Measurements from ENCODE around the gene UBE2V1.
A peak's percentile ranks its signal among the peaks of the same experiment; 100 is the strongest.

UBE2V1 gene

GRCh38 chr20:50040432-50041245 lies 72.3 kb downstream of the UBE2V1 start:
- no peaks in the 10 kb centered on the region for H3K4me1 ChIP-seq (ENCODE audit: control insufficient read depth, insufficient read depth, low read length)
- no peaks in the 10 kb centered on the region for H3K27me3 ChIP-seq (ENCODE audit: control insufficient read depth in 1 of 2, insufficient read depth in 2 of 2, low read length in 2 of 2)
- no peaks in the 10 kb centered on the region for H3K9me3 ChIP-seq (ENCODE audit: control insufficient read depth in 2 of 2, low read length in 2 of 2)
- no peak overlapping the region for H3K4me3 ChIP-seq (ENCODE audit: low read length in 2 of 2)
- H3K27ac ChIP-seq (ENCODE audit: low read length), result no peak overlapping the region
- no peaks in the 10 kb centered on the region for H3K36me3 ChIP-seq (ENCODE audit: control insufficient read depth in 2 of 2, insufficient read depth in 2 of 2, low read length in 2 of 2)
- H3K9ac ChIP-seq (ENCODE audit: low read length in 2 of 2), result no peak overlapping the region

GRCh38 chr20:50039706-50040431 lies 73.1 kb downstream of the UBE2V1 start:
- Histone ChIP-seq H3K27me3 (ENCODE audit: control insufficient read depth in 1 of 2, insufficient read depth in 2 of 2, low read length in 2 of 2) (no peaks in the 10 kb centered on the region), H3K27ac (ENCODE audit: low read length) (no peak overlapping the region), H3K9me3 (ENCODE audit: control insufficient read depth in 2 of 2, low read length in 2 of 2) (no peaks in the 10 kb centered on the region), H3K9ac (ENCODE audit: low read length in 2 of 2) (no peak overlapping the region), H3K4me1 (ENCODE audit: control insufficient read depth, insufficient read depth, low read length) (peaks cover under 1% of the 10 kb centered on the region), H3K36me3 (ENCODE audit: control insufficient read depth in 2 of 2, insufficient read depth in 2 of 2, low read length in 2 of 2) (no peaks in the 10 kb centered on the region), H3K4me3 (ENCODE audit: low read length in 2 of 2) (no peak overlapping the region)

- Histone ChIP-seq H3K9ac (ENCODE audit: low read length in 2 of 2) (no peak overlapping the region), H3K9me3 (ENCODE audit: control insufficient read depth in 2 of 2, low read length in 2 of 2) (no peaks in the 10 kb centered on the region), H3K27ac (ENCODE audit: low read length) (no peak overlapping the region), H3K4me1 (ENCODE audit: control insufficient read depth, insufficient read depth, low read length) (peaks cover 6% of the 10 kb centered on the region), H3K27me3 (ENCODE audit: control insufficient read depth in 1 of 2, insufficient read depth in 2 of 2, low read length in 2 of 2) (no peaks in the 10 kb centered on the region), H3K4me3 (ENCODE audit: low read length in 2 of 2) (no peak overlapping the region), H3K36me3 (ENCODE audit: control insufficient read depth in 2 of 2, insufficient read depth in 2 of 2, low read length in 2 of 2) (no peaks in the 10 kb centered on the region)
These were observed 74.4 kb downstream of the UBE2V1 start for GRCh38 chr20:50038574-50038991.

GRCh38 chr20:50038169-50038568 lies 74.8 kb downstream of the UBE2V1 start:
- Histone ChIP-seq H3K4me1 (ENCODE audit: control insufficient read depth, insufficient read depth, low read length) (peaks cover 8% of the 10 kb centered on the region), H3K27ac (ENCODE audit: low read length) (no peak overlapping the region), H3K9me3 (ENCODE audit: control insufficient read depth in 2 of 2, low read length in 2 of 2) (no peaks in the 10 kb centered on the region), H3K36me3 (ENCODE audit: control insufficient read depth in 2 of 2, insufficient read depth in 2 of 2, low read length in 2 of 2) (no peaks in the 10 kb centered on the region), H3K4me3 (ENCODE audit: low read length in 2 of 2) (no peak overlapping the region), H3K27me3 (ENCODE audit: control insufficient read depth in 1 of 2, insufficient read depth in 2 of 2, low read length in 2 of 2) (no peaks in the 10 kb centered on the region), H3K9ac (ENCODE audit: low read length in 2 of 2) (no peak overlapping the region)

GRCh38 chr20:50037575-50037974 lies 75.4 kb downstream of the UBE2V1 start:
- no peaks in the 10 kb centered on the region for H3K27me3 ChIP-seq (ENCODE audit: control insufficient read depth in 1 of 2, insufficient read depth in 2 of 2, low read length in 2 of 2)
- no peak overlapping the region for H3K4me3 ChIP-seq (ENCODE audit: low read length in 2 of 2)
- no peak overlapping the region for H3K9ac ChIP-seq (ENCODE audit: low read length in 2 of 2)
- H3K9me3 ChIP-seq (ENCODE audit: control insufficient read depth in 2 of 2, low read length in 2 of 2), result no peaks in the 10 kb centered on the region
- H3K27ac ChIP-seq (ENCODE audit: low read length), result no peak overlapping the region
- H3K4me1 ChIP-seq (ENCODE audit: control insufficient read depth, insufficient read depth, low read length), result peaks cover 8% of the 10 kb centered on the region
- no peaks in the 10 kb centered on the region for H3K36me3 ChIP-seq (ENCODE audit: control insufficient read depth in 2 of 2, insufficient read depth in 2 of 2, low read length in 2 of 2)

GRCh38 chr20:50037123-50037522 lies 75.8 kb downstream of the UBE2V1 start:
- H3K27ac ChIP-seq (ENCODE audit: low read length), result no peak overlapping the region
- no peak overlapping the region for H3K4me3 ChIP-seq (ENCODE audit: low read length in 2 of 2)
- peaks cover 8% of the 10 kb centered on the region for H3K4me1 ChIP-seq (ENCODE audit: control insufficient read depth, insufficient read depth, low read length)
- H3K9me3 ChIP-seq (ENCODE audit: control insufficient read depth in 2 of 2, low read length in 2 of 2), result no peaks in the 10 kb centered on the region
- no peaks in the 10 kb centered on the region for H3K36me3 ChIP-seq (ENCODE audit: control insufficient read depth in 2 of 2, insufficient read depth in 2 of 2, low read length in 2 of 2)
- no peak overlapping the region for H3K9ac ChIP-seq (ENCODE audit: low read length in 2 of 2)
- H3K27me3 ChIP-seq (ENCODE audit: control insufficient read depth in 1 of 2, insufficient read depth in 2 of 2, low read length in 2 of 2), result no peaks in the 10 kb centered on the region

GRCh38 chr20:50036703-50037102 lies 76.2 kb downstream of the UBE2V1 start:
- Histone ChIP-seq H3K4me3 (ENCODE audit: low read length in 2 of 2) (no peak overlapping the region), H3K27me3 (ENCODE audit: control insufficient read depth in 1 of 2, insufficient read depth in 2 of 2, low read length in 2 of 2) (no peaks in the 10 kb centered on the region), H3K9me3 (ENCODE audit: control insufficient read depth in 2 of 2, low read length in 2 of 2) (no peaks in the 10 kb centered on the region), H3K9ac (ENCODE audit: low read length in 2 of 2) (no peak overlapping the region), H3K27ac (ENCODE audit: low read length) (no peak overlapping the region), H3K36me3 (ENCODE audit: control insufficient read depth in 2 of 2, insufficient read depth in 2 of 2, low read length in 2 of 2) (no peaks in the 10 kb centered on the region), H3K4me1 (ENCODE audit: control insufficient read depth, insufficient read depth, low read length) (peaks cover 8% of the 10 kb centered on the region)

GRCh38 chr20:50034567-50035180 lies 78.3 kb downstream of the UBE2V1 start:
- Histone ChIP-seq H3K27me3 (ENCODE audit: control insufficient read depth in 1 of 2, insufficient read depth in 2 of 2, low read length in 2 of 2) (no peaks in the 10 kb centered on the region), H3K9me3 (ENCODE audit: control insufficient read depth in 2 of 2, low read length in 2 of 2) (no peaks in the 10 kb centered on the region), H3K27ac (ENCODE audit: low read length) (peak overlapping the region; percentile 31), H3K4me1 (ENCODE audit: control insufficient read depth, insufficient read depth, low read length) (peaks cover 17% of the 10 kb centered on the region), H3K9ac (ENCODE audit: low read length in 2 of 2) (peak overlapping the region in 1 of 2 donors; percentile 45), H3K4me3 (ENCODE audit: low read length in 2 of 2) (peak overlapping the region in 1 of 2 donors; percentile 8), H3K36me3 (ENCODE audit: control insufficient read depth in 2 of 2, insufficient read depth in 2 of 2, low read length in 2 of 2) (no peaks in the 10 kb centered on the region)

- no peaks in the 10 kb centered on the region for H3K36me3 ChIP-seq (ENCODE audit: control insufficient read depth in 2 of 2, insufficient read depth in 2 of 2, low read length in 2 of 2)
- no peaks in the 10 kb centered on the region for H3K9me3 ChIP-seq (ENCODE audit: control insufficient read depth in 2 of 2, low read length in 2 of 2)
- H3K27me3 ChIP-seq (ENCODE audit: control insufficient read depth in 1 of 2, insufficient read depth in 2 of 2, low read length in 2 of 2), result no peaks in the 10 kb centered on the region
- peaks cover 23% of the 10 kb centered on the region for H3K4me1 ChIP-seq (ENCODE audit: control insufficient read depth, insufficient read depth, low read length)
- no peak overlapping the region for H3K27ac ChIP-seq (ENCODE audit: low read length)
- H3K4me3 ChIP-seq (ENCODE audit: low read length in 2 of 2), result no peak overlapping the region
- H3K9ac ChIP-seq (ENCODE audit: low read length in 2 of 2), result no peak overlapping the region
These were observed 79.8 kb downstream of the UBE2V1 start for GRCh38 chr20:50032955-50033666.
